HepG2 (cell line): ENCODE measurements around the gene PGPEP1. TPM values are rescaled to one million over a fixed set of nuclear protein-coding genes. Genes with fewer than 3 reads are reported as not detected.

Experiments
- ARNT ChIP-seq: fragments of 450-650 bp; IDR thresholded peaks from 2 replicates; pipeline ENCODE4 v1.6.1; 2017
- BRD4 ChIP-seq: sonication (generic); formaldehyde crosslinking; IDR thresholded peaks from 2 replicates; pipeline ENCODE4 v1.4.0; 2020; ENCODE audit warnings: missing genetic modification reagents
- ISX ChIP-seq: sonication (generic); formaldehyde crosslinking; conservative IDR thresholded peaks from 2 replicates; pipeline ENCODE4 v1.5.0; 2020; ENCODE audit warnings: missing genetic modification reagents
- RBAK ChIP-seq: sonication (generic); formaldehyde crosslinking; IDR thresholded peaks from 2 replicates; pipeline ENCODE4 v1.5.1; 2020; ENCODE audit warnings: mild to moderate bottlenecking, missing genetic modification reagents
- SP5 ChIP-seq: IDR thresholded peaks from 2 replicates; pipeline ENCODE4 v1.6.1; 2016; ENCODE audit warnings: low read depth, borderline replicate concordance
- TCF7L2 ChIP-seq: IDR thresholded peaks from 2 replicates; pipeline ENCODE4 v1.6.1; 2011; ENCODE audit warnings: mild to moderate bottlenecking, low read depth, low read length, moderate library complexity
- ZFP90 ChIP-seq: sonication (generic); formaldehyde crosslinking; IDR thresholded peaks from 2 replicates; pipeline ENCODE4 v1.8.0; 2022; ENCODE audit warnings: missing genetic modification reagents, mild to moderate bottlenecking, inconsistent platforms, borderline replicate concordance
- ZNF496 ChIP-seq: sonication (generic); formaldehyde crosslinking; IDR thresholded peaks from 2 replicates; pipeline ENCODE4 v1.8.1; 2023; ENCODE audit warnings: mild to moderate bottlenecking, moderate library complexity, missing genetic modification reagents; ENCODE audit not compliant: insufficient replicate concordance
- polyA plus RNA-seq, 8 experiments: library from polyadenylated mRNA; depleted of rRNA in 3 of 8; stranded (reverse) in 7 of 8; unstranded in 1 of 8; fragments of >200 nt; fragmentation: Illumina TruSeq in 4 of 8; extraction: Trizol in 4 of 8; gene quantifications; 2 replicates each; pipeline versions ENCODE4 v1.2.1 to v1.2.3, GENCODE V29; 2011 to 2016; ENCODE audit warnings: low read depth in 4 of 8, missing spikeins in 1 of 8, mixed read lengths in 1 of 8; ENCODE audit not compliant: insufficient read depth in 1 of 8
- total RNA-seq, 5 experiments: library from RNA; depleted of rRNA; stranded (reverse); fragments of >200 nt; fragmentation: Illumina TruSeq; extraction: Trizol; gene quantifications; 2 replicates each; pipeline ENCODE4 v1.2.3, GENCODE V29; 2016; ENCODE audit warnings: low read depth in 1 of 5
- TF ChIP-seq, protein P1 (sequence below): IDR thresholded peaks from 2 replicates; pipeline ENCODE4 v1.6.1; 2018; ENCODE audit warnings: missing genetic modification reagents
- TF ChIP-seq, protein P2 (sequence below): sonication (generic); formaldehyde crosslinking; IDR thresholded peaks from 2 replicates; pipeline ENCODE4 v1.9.0; 2021; ENCODE audit warnings: missing genetic modification reagents, mild to moderate bottlenecking, borderline replicate concordance
- TF ChIP-seq, protein P3 (sequence below): sonication (generic); formaldehyde crosslinking; IDR thresholded peaks from 2 replicates; pipeline ENCODE4 v1.4.0; 2020; ENCODE audit warnings: mild to moderate bottlenecking, missing genetic modification reagents, borderline replicate concordance
- TF ChIP-seq, protein P4 (sequence below): IDR thresholded peaks from 2 replicates; pipeline ENCODE4 v1.6.1; 2016; ENCODE audit warnings: missing genetic modification reagents, missing compliant biosample characterization

The PGPEP1 gene
- total and polyA plus RNA-seq, 2 of the 13 experiments (the other 11 are each of a cell fraction or from before 2014, with no cell fraction given) = 53.1 to 56.6 TPM

DNA sequence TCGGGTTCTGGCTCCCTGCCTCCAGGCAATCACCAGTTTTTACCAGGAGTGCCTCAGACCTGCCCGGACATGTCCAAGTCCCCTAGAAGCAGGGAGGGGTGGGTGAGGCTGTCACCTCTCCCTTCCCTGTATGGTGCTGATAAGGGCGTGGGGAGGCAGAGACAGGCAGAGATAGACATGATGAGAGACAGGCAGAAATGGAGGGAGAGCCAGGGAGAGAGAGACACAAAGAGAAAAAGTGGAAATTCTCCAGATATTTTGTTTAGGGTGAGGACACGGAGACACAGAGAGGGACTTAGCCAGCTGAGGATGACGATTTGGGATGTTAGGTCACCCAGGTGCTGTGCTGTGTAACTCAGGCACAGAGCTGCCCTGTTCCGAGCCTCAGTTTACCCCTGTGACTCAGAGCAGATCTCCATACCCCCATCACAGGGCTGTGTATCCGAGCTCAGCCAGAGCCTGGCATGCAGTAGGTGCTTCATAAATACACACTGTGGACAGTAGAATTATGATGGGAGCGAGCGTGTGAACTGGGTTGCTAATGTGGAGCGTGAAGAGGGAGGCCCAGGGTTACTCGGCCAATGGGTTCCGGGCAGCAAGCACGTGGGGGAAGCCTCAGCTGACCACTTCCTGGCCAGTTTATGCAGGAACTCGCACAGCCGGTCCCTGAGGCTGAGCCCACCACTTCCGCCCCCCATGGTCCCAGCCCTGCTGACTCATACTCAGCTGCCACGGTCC, 33.7 kb downstream of the PGPEP1 start (continued):
- TF ChIP-seq, protein P1, sequence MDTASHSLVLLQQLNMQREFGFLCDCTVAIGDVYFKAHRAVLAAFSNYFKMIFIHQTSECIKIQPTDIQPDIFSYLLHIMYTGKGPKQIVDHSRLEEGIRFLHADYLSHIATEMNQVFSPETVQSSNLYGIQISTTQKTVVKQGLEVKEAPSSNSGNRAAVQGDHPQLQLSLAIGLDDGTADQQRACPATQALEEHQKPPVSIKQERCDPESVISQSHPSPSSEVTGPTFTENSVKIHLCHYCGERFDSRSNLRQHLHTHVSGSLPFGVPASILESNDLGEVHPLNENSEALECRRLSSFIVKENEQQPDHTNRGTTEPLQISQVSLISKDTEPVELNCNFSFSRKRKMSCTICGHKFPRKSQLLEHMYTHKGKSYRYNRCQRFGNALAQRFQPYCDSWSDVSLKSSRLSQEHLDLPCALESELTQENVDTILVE (CRISPR knock-in tag) = no peak
- TF ChIP-seq RBAK (CRISPR knock-in tag) = no peak
- TF ChIP-seq, protein P2, sequence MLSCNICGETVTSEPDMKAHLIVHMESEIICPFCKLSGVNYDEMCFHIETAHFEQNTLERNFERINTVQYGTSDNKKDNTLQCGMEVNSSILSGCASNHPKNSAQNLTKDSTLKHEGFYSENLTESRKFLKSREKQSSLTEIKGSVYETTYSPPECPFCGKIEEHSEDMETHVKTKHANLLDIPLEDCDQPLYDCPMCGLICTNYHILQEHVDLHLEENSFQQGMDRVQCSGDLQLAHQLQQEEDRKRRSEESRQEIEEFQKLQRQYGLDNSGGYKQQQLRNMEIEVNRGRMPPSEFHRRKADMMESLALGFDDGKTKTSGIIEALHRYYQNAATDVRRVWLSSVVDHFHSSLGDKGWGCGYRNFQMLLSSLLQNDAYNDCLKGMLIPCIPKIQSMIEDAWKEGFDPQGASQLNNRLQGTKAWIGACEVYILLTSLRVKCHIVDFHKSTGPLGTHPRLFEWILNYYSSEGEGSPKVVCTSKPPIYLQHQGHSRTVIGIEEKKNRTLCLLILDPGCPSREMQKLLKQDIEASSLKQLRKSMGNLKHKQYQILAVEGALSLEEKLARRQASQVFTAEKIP (CRISPR knock-in tag) = no peak
- no peak for TF ChIP-seq ISX
- peak; percentile 66; the same call in 1 of the 2 replicates for TF ChIP-seq ZFP90 (CRISPR knock-in tag)
- TF ChIP-seq, protein P3, sequence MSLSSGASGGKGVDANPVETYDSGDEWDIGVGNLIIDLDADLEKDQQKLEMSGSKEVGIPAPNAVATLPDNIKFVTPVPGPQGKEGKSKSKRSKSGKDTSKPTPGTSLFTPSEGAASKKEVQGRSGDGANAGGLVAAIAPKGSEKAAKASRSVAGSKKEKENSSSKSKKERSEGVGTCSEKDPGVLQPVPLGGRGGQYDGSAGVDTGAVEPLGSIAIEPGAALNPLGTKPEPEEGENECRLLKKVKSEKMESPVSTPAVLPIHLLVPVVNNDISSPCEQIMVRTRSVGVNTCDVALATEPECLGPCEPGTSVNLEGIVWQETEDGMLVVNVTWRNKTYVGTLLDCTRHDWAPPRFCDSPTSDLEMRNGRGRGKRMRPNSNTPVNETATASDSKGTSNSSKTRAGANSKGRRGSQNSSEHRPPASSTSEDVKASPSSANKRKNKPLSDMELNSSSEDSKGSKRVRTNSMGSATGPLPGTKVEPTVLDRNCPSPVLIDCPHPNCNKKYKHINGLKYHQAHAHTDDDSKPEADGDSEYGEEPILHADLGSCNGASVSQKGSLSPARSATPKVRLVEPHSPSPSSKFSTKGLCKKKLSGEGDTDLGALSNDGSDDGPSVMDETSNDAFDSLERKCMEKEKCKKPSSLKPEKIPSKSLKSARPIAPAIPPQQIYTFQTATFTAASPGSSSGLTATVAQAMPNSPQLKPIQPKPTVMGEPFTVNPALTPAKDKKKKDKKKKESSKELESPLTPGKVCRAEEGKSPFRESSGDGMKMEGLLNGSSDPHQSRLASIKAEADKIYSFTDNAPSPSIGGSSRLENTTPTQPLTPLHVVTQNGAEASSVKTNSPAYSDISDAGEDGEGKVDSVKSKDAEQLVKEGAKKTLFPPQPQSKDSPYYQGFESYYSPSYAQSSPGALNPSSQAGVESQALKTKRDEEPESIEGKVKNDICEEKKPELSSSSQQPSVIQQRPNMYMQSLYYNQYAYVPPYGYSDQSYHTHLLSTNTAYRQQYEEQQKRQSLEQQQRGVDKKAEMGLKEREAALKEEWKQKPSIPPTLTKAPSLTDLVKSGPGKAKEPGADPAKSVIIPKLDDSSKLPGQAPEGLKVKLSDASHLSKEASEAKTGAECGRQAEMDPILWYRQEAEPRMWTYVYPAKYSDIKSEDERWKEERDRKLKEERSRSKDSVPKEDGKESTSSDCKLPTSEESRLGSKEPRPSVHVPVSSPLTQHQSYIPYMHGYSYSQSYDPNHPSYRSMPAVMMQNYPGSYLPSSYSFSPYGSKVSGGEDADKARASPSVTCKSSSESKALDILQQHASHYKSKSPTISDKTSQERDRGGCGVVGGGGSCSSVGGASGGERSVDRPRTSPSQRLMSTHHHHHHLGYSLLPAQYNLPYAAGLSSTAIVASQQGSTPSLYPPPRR (CRISPR knock-in tag) = peak; percentile 72; the same call in 1 of the 2 replicates
- TF ChIP-seq, protein P4, sequence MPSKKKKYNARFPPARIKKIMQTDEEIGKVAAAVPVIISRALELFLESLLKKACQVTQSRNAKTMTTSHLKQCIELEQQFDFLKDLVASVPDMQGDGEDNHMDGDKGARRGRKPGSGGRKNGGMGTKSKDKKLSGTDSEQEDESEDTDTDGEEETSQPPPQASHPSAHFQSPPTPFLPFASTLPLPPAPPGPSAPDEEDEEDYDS = peak; percentile 68; the same call in 1 of the 2 replicates
- TF ChIP-seq SP5 = peak; percentile 66; the same call in 1 of the 2 replicates
- peak; percentile 81; the same call in 1 of the 2 replicates for TF ChIP-seq BRD4 (CRISPR knock-in tag)
- no peak for TF ChIP-seq ZNF496 (CRISPR knock-in tag)
- no peak for TF ChIP-seq TCF7L2
- TF ChIP-seq ARNT = no peak
